ENCODE results near the gene SASH1. TPM values are rescaled to one million over a fixed set of nuclear protein-coding genes. Genes with fewer than 3 reads are reported as not detected.

Gene SASH1
- total RNA-seq, 2 donors from 2014 or later: 14.9 to 16.4 TPM

DNA sequence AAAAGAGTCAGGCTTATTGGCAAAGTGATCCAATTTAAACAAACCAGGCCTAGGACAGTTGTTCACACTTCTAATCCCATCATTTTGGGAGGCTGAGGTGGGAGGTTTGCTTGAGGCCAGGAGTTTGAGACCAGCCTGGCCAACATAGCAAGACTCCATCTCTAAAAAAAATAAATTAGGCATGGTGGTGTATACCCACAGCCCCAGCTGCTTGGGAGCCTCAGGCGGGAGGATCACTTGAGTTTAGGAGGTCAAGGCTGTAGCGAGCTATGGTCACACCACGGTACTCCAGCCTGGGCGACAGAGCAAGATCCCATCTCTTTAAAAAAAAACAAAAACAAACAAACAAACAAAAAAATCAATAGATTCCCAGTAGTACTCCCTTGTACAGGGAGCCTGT, 86.8 kb downstream of the SASH1 start:
- TF ChIP-seq, protein P1, sequence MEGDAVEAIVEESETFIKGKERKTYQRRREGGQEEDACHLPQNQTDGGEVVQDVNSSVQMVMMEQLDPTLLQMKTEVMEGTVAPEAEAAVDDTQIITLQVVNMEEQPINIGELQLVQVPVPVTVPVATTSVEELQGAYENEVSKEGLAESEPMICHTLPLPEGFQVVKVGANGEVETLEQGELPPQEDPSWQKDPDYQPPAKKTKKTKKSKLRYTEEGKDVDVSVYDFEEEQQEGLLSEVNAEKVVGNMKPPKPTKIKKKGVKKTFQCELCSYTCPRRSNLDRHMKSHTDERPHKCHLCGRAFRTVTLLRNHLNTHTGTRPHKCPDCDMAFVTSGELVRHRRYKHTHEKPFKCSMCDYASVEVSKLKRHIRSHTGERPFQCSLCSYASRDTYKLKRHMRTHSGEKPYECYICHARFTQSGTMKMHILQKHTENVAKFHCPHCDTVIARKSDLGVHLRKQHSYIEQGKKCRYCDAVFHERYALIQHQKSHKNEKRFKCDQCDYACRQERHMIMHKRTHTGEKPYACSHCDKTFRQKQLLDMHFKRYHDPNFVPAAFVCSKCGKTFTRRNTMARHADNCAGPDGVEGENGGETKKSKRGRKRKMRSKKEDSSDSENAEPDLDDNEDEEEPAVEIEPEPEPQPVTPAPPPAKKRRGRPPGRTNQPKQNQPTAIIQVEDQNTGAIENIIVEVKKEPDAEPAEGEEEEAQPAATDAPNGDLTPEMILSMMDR (IDR thresholded peaks at IDR 0.05): no peak
- no peaks in the 10 kb centered on the region for H3K36me3 ChIP-seq
- no peak overlapping the region for H3K9ac ChIP-seq (ENCODE audit: low read depth in 2 of 2, low read length in 2 of 2)
- H3K9me3 ChIP-seq: no peaks in the 10 kb centered on the region
- no peaks in the 10 kb centered on the region for H3K4me1 ChIP-seq
- no peak overlapping the region for H3K4me3 ChIP-seq
- intact Hi-C loops (cut with DNase I): no loop called here
- H3K27me3 ChIP-seq: no peaks in the 10 kb centered on the region
- DNase-seq: no peak
- H3K27ac ChIP-seq: no peak overlapping the region

DNA sequence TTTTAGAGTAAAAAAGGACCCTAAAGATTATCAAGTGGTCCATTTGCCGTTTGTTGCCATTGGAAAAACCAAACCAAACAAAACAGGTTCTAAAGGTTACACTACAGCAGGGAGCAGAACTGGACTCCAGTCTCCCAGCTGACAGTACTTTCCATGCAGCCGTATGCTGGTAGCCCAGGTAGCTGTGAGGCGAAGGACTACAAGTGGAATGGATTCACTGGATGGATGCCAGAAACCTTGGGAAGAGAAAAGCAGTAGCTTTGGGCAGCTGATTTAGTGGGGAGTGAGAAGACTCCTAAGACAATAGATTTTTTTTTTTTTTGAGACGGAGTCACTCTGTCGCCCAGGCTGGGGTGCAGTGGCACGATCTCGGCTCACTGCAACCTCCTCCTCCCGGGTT, 88.3 kb downstream of the SASH1 start:
- Histone ChIP-seq H3K4me1 (no peaks in the 10 kb centered on the region), H3K36me3 (no peaks in the 10 kb centered on the region), H3K4me3 (no peak overlapping the region), H3K27me3 (no peaks in the 10 kb centered on the region), H3K9ac (ENCODE audit: low read depth in 2 of 2, low read length in 2 of 2) (no peak overlapping the region), H3K9me3 (no peaks in the 10 kb centered on the region), H3K27ac (no peak overlapping the region)
- TF ChIP-seq, protein P1 (IDR thresholded peaks at IDR 0.05): no peak
- no peak for DNase-seq
- intact Hi-C loops (cut with DNase I): no loop called here

DNA sequence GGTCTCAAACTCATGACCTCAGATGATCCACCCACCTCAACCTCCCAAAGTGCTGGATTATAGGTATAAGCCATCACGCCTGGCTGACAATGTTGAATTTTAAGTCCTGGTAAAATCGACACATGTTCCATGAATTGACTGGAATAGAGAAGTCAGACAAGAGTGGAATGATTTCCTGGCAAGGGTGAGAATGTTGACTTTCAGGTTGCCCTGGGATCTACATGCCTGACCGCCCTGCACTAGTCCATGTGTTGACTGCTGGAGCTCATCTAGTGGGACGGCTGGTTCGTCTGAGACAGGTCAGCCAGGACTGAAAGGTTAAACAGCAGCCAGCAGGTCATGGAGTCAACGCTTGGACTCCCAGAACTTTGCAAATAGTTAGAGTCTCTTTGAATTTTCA, 88.8 kb downstream of the SASH1 start:
- H3K9me3 ChIP-seq: no peaks in the 10 kb centered on the region
- H3K9ac ChIP-seq (ENCODE audit: low read depth in 2 of 2, low read length in 2 of 2): no peak overlapping the region
- DNase-seq: no peak
- H3K36me3 ChIP-seq: no peaks in the 10 kb centered on the region
- no peaks in the 10 kb centered on the region for H3K27me3 ChIP-seq
- H3K27ac ChIP-seq: no peak overlapping the region
- H3K4me3 ChIP-seq: no peak overlapping the region
- TF ChIP-seq, protein P1 (IDR thresholded peaks at IDR 0.05): no peak
- H3K4me1 ChIP-seq: no peaks in the 10 kb centered on the region
- intact Hi-C loops (cut with DNase I): no loop called here

DNA sequence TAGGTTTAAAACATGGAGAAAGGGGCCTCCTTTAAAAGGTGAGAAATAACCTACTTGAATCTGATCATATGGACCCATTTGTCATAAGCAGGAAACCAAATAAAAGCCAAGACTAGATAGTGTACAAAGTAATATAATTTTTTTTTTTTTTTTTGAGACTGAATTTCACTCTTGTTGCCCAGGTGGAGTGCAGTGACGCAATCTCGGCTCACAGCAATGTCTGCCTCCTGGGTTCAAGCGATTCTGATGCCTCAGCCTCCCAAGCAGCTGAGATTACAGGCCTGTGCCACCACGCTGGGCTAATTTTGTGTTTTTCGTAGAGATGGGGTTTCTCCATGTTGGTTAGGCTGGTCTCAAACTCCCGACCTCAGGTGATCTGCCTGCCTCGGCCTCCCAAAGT, 89.2 kb downstream of the SASH1 start:
- no peak overlapping the region for H3K4me3 ChIP-seq
- TF ChIP-seq, protein P1 (IDR thresholded peaks at IDR 0.05): no peak
- DNase-seq: no peak
- no peaks in the 10 kb centered on the region for H3K27me3 ChIP-seq
- H3K9ac ChIP-seq (ENCODE audit: low read depth in 2 of 2, low read length in 2 of 2): no peak overlapping the region
- H3K36me3 ChIP-seq: no peaks in the 10 kb centered on the region
- H3K27ac ChIP-seq: no peak overlapping the region
- no peaks in the 10 kb centered on the region for H3K4me1 ChIP-seq
- no peaks in the 10 kb centered on the region for H3K9me3 ChIP-seq
- intact Hi-C loops (cut with DNase I): no loop called here

DNA sequence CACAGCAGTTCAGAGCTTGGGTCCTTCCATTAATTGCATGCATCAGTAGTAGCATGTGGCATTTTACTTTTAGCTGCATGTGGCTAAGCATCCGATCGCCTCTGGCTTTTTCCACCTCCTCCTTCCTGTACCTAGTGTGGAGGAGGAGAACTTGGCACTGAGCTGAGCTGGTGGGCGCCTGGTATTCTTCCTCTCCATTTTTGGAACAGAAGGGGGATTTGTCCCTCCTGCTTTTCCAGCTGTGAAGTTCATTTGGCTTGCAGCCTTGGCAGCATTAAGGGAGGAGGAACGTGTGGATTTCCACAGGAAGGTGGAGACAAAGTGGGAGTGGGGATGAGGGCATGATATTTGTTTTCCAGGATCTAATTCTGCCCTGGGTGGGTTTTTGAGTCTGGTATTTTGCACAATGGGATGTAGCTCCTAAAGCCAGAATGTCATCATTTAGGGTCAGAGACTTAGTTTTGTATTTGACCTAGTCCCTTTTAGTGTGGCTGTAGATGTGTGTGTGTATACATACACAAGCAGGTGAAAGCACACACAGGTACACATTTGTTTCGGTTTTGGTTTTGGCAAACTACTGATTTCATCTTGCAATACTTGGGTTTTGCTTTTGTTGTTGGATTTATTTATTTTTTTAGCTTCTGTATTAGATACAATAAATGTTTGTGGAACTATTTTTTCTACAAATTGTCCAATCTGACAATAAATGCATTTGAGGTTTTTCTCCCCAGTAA, 90.0 kb downstream of the SASH1 start:
- intact Hi-C loops (cut with DNase I): no loop called here
- Histone ChIP-seq H3K4me1 (no peaks in the 10 kb centered on the region), H3K36me3 (no peaks in the 10 kb centered on the region), H3K27me3 (no peaks in the 10 kb centered on the region), H3K9me3 (no peaks in the 10 kb centered on the region), H3K9ac (ENCODE audit: low read depth in 2 of 2, low read length in 2 of 2) (no peak overlapping the region), H3K4me3 (no peak overlapping the region), H3K27ac (no peak overlapping the region)
- TF ChIP-seq, protein P1 (IDR thresholded peaks at IDR 0.05): no peak
- no peak for DNase-seq
